NB4 (cell line): Measurements from ENCODE around the gene ARHGEF25.
"Not testable (repeated sequence)": the region's sequence is repeated elsewhere in the genome, so short reads cannot be mapped to it uniquely, and the experiment has no call there.

Experiments used
- CTCF ChIP-seq: IDR thresholded peaks from one replicate; pipeline ENCODE4 v1.5.1; 2012; ENCODE audit warnings: low read depth, low read length
- MAX ChIP-seq: IDR thresholded peaks from 2 replicates; pipeline ENCODE4 v1.6.1; 2011; ENCODE audit warnings: low read depth, low read length
- POLR2A ChIP-seq: IDR thresholded peaks from 2 replicates; pipeline ENCODE4 v1.6.1; 2011; ENCODE audit warnings: mild to moderate bottlenecking; ENCODE audit not compliant: insufficient read length; ENCODE audit errors: extremely low read depth

- TF ChIP-seq CTCF, POLR2A, MAX: not testable (repeated sequence)
Measured at GRCh38 chr12:57656408-57656807, 45.2 kb downstream of the ARHGEF25 start.
